Erythroblast (primary cell): ENCODE data around the gene TCF3.

ENCODE experiments used
- DNase-seq, 2 experiments: peaks; one replicate each; lab custom pipeline; 2025; lab: John Stamatoyannopoulos, UW
- GATA1 ChIP-seq: IDR thresholded peaks from 2 replicates; pipeline ENCODE4 v1.6.1; 2011; ENCODE audit warnings: low read depth, mild to moderate bottlenecking, control low read depth, low read length, moderate library complexity
- POLR2A ChIP-seq: IDR thresholded peaks from 2 replicates; pipeline ENCODE4 v1.6.1; 2011; ENCODE audit warnings: mild to moderate bottlenecking, low read length

Gene TCF3

DNA sequence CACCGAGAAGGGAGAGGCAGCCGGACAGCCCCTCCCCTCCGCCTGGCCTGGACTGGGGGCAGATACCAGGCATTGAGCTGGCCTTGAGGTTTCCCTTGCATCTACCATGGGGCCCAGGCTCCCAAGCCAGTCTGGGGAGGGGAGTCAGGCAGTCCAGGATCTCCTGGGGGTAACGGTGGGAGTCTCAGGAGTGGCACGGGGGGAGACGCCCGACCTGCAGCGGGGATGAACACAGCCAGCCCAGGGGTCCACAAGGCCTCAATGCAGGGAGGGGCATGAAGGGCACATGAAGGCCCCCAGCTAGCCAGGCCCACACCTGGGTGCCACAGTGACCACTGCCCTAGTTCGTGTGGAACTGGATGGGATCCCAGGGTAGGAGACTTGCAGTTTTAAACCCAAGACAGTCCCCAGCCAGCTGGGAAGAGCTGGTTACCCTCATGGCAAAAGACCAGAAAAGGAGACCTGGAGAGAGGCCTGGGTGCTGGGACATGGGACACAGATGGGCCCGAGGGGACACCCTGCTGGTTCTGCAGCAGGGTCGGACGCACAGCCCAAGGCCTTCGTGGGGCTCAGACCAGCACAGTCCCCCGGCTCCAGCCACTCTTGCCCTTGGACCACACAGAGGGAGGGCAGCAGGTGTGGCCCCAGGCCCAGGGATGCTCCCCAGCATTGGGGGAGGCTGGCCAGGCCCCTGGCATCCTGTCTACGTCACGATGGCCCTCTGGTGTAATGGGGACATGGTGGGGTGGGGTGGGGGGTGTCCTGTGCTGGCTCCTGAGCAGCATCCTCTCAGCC lies 42.5 kb downstream of the TCF3 start:
- TF ChIP-seq POLR2A, result no peak
- no peak for TF ChIP-seq GATA1
- DNase-seq, result no peak

DNA sequence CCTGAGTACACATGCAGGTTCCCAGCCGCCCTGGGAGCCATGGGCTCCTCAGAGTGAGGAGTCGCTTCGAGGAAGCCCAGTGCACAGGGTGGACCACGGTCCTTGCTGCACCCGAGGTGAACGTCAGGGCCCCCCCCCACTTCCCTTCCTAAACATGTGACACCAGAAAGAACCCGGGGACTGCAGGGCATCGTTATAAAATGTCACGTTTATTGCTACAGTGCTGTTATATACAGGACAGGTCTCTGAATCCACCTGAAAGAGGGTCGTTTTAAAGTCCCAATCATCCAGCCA lies 43.4 kb downstream of the TCF3 start:
- DNase-seq, result no peak
- no peak for TF ChIP-seq POLR2A
- no peak for TF ChIP-seq GATA1

DNA sequence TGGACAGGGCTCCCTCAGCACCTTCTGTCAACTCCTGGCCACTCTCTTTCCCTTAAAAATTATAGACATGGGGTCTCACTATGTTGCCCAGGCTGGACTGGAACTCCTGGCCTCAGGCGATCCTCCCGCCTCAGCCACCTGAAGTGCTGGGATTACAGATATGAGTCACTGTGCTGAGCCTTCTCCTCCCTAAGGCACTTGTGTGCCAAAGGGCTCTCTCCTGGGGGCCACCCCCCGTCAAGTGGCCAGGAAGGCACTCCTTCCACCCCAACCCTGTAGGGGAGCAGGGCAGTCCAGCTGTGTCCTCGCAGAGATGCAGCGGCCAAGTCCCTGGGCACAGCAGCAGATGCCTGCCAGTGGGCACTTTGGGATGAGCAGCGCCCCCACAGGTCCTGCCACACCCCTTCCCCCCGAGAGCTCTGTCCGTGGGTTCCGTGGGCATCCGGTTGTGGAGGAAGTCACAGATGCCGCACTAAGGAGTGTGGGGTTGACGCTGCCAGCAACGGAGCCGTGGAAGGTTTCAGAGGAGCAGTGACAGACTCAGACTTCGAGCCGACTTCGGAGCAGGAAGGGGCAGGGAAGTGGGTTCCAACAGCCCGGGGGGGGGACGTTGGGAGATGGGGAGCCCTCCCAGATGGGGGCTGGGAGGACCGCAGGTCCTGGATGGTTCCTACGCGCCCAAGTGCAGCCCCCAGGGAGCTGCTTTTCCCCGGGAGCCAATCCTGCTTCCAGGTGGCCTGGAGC lies 43.9 kb downstream of the TCF3 start:
- no peak for TF ChIP-seq POLR2A
- TF ChIP-seq GATA1, result no peak
- DNase-seq, result no peak

DNA sequence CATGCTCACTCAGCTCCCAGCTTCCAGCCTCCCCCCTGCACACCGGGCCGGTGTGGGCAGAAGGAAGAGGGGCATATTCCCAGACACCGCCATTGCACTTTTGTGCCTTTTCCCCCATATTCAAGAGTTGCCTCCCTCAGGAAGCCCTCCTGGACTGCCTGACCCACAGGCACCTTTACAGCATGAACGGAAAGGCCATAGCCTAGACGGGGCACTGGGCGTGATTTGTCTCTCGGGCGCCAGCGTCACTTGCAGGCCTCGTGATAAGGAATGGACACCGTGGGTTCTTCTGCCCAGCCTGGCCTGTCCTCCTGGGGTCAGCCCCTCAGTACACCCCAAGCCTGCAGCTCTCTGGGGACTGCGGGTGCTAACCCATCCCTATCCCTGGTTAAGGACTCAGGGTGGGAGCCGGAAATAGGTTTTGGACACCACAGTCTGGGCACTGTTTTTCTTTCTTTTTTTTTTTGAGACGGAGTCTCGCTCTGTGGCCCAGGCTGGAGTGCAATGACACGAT lies 46.2 kb downstream of the TCF3 start:
- TF ChIP-seq GATA1 (no peak), POLR2A (no peak)
- no peak for DNase-seq

- DNase-seq, result peak; percentile 96 to 97
- TF ChIP-seq GATA1 (no peak), POLR2A (peak; percentile 54)
These were observed 46.9 kb downstream of the TCF3 start, which contains the start of gene UQCR11 for GRCh38 chr19:1605236-1606137. TSS of gene UQCR11 (minus strand) at chr19:1605462. CDS start at chr19:1605409, 53 bp downstream.

DNA sequence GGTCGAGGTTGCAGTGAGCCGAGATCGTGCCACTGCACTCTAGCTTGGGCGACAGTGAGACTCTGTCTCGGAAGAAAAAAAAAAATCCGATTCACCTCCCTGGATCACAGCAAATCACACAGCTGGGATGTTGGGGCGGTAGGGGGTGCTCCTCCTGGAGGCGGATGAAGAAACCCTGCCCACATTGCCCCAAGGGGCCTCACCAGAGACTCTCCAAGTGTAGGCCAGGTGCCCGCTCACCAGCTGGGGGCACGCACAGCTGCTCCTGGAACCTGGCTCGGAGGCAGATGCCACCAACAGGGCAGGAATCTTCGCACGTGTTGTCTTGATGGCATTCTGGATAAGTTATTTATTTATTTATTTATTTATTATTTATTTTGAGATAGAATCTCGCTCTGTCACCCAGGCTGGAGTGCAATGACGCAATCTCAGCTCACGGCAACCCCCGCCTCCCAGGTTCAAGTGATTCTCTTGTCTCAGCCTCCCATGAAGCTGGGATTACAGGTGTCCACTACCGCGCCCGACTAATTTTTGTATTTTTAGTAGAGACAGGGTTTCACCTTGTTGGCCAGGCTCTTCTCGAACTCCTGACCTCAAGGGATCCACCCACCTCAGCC lies 50.2 kb downstream of the TCF3 start:
- no peak for DNase-seq
- TF ChIP-seq GATA1 (no peak), POLR2A (no peak)

GRCh38 chr19:1601613-1602064 lies 50.8 kb downstream of the TCF3 start:
- TF ChIP-seq GATA1 (no peak), POLR2A (peak; percentile 34)
- peak; percentile 72 to 80 for DNase-seq

- TF ChIP-seq POLR2A, result no peak
- no peak for TF ChIP-seq GATA1
- no peak for DNase-seq
These were observed 53.0 kb downstream of the TCF3 start for GRCh38 chr19:1599460-1599846.

- TF ChIP-seq POLR2A, result no peak
- TF ChIP-seq GATA1, result no peak
- no peak for DNase-seq
These were observed 53.5 kb downstream of the TCF3 start for GRCh38 chr19:1598777-1599459.

GRCh38 chr19:1593501-1593772 lies 59.0 kb downstream of the TCF3 start:
- TF ChIP-seq POLR2A, result no peak
- no peak for TF ChIP-seq GATA1
- DNase-seq, result no peak

DNA sequence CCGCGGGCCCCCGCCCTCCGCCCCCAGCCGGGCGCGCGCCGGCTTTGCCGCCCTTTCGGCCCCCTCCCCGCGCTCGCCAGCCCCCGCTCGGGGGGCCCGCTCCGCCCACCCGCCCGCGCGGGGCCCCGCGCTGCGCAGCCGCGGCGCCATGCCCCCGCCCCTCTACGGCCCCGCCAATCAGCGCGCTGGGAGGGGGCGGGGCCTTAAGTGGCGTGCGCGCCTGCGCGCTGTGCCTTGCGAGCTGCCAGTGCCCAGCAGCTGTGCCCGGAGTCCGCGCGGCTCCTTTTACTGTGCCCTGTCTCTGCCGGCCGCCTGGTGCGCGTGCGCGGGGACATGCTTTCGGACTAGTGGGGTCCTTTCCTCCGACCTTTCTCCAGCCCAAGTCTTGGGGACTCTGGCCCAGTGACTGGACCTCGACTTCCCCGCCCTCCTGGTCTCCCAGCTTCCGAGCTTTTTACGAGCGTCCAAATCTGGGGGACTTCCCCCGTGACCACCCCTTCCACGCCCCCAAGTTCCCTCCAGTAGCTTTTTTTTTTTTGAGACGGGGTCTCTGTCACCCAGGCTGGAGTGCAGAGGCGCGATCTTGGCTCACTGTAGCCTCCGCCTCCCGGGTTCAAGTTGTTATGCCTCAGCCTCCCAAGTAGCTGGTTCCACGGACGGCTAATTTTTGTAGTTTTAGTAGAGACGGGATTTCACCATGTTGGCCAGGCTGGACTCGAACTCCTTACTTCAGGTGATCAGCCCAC lies 59.5 kb downstream of the TCF3 start, which contains the start of gene MBD3:
MBD3 (minus strand) TSS at position 111 of the 746 bp plus-strand sequence. CDS start 234 bp downstream, outside the sequence.
- TF ChIP-seq POLR2A (peak; percentile 67), GATA1 (no peak)
- DNase-seq, result peak; percentile 95 to 97

- DNase-seq, result peak; percentile 95 to 96
- peak; percentile 77 for TF ChIP-seq POLR2A
- no peak for TF ChIP-seq GATA1
These were observed 60.2 kb downstream of the TCF3 start for GRCh38 chr19:1592024-1592754.
